HepG2 (cell line): ENCODE results near the gene MMP24OS. TPM values are rescaled to one million over a fixed set of nuclear protein-coding genes. Genes with fewer than 3 reads are reported as not detected.

Experiments
- EEA1 ChIP-seq: sonication (generic); formaldehyde crosslinking; IDR thresholded peaks from 2 replicates; pipeline ENCODE4 v1.5.1; 2020; ENCODE audit warnings: mild to moderate bottlenecking, missing genetic modification reagents, borderline replicate concordance
- FOXK1 ChIP-seq: sonication (generic); formaldehyde crosslinking; IDR thresholded peaks from 2 replicates; pipeline ENCODE4 v1.4.0; 2020; ENCODE audit warnings: low read depth, missing genetic modification reagents, borderline replicate concordance
- HDAC6 ChIP-seq: fragments of 200-600 bp; sonication (generic); IDR thresholded peaks from 2 replicates; pipeline ENCODE4 v1.7.0; 2017; ENCODE audit warnings: mild to moderate bottlenecking, antibody characterized with exemption, low read length, low read depth
- HHEX ChIP-seq: IDR thresholded peaks from 2 replicates; pipeline ENCODE4 v1.6.1; 2016; ENCODE audit warnings: control low read depth
- ISL2 ChIP-seq: sonication (generic); formaldehyde crosslinking; IDR thresholded peaks from 2 replicates; pipeline ENCODE4 v1.5.0; 2020; ENCODE audit warnings: missing genetic modification reagents
- NR2F2 ChIP-seq: IDR thresholded peaks from 2 replicates; pipeline ENCODE4 v1.6.1; 2012; ENCODE audit warnings: low read depth, inconsistent platforms, borderline replicate concordance
- PHF21A ChIP-seq: sonication (generic); formaldehyde crosslinking; IDR thresholded peaks from 2 replicates; pipeline ENCODE4 v1.5.0; 2020; ENCODE audit warnings: mild to moderate bottlenecking, missing genetic modification reagents
- PHF5A ChIP-seq: IDR thresholded peaks from one replicate; pipeline ENCODE4 v1.6.1; 2018; ENCODE audit warnings: low read depth, missing genetic modification reagents; ENCODE audit not compliant: unreplicated experiment
- RARG ChIP-seq: sonication (generic); formaldehyde crosslinking; IDR thresholded peaks from 2 replicates; pipeline ENCODE4 v1.4.0; 2020; ENCODE audit warnings: low read depth, mild to moderate bottlenecking, missing genetic modification reagents
- RFXANK ChIP-seq: IDR thresholded peaks from 2 replicates; pipeline ENCODE4 v1.6.1; 2016
- SIN3B ChIP-seq: fragments of 150-350 bp; IDR thresholded peaks from 2 replicates; pipeline ENCODE4 v1.6.1; 2014; ENCODE audit warnings: low read length
- SP2 ChIP-seq: sonication (generic); formaldehyde crosslinking; IDR thresholded peaks from 2 replicates; pipeline ENCODE4 v1.5.1; 2020; ENCODE audit warnings: mild to moderate bottlenecking, missing genetic modification reagents
- ZNF235 ChIP-seq: sonication (generic); formaldehyde crosslinking; IDR thresholded peaks from 2 replicates; pipeline ENCODE4 v1.8.1; 2023; ENCODE audit warnings: mild to moderate bottlenecking, missing genetic modification reagents, borderline replicate concordance
- ZNF282 ChIP-seq: fragments of 450-650 bp; IDR thresholded peaks from 2 replicates; pipeline ENCODE4 v1.6.1; 2018; ENCODE audit not compliant: partially characterized antibody
- ZNF326 ChIP-seq: sonication (generic); formaldehyde crosslinking; IDR thresholded peaks from 2 replicates; pipeline ENCODE4 v1.4.0; 2020; ENCODE audit warnings: missing genetic modification reagents, borderline replicate concordance
- ZNF354B ChIP-seq: sonication (generic); formaldehyde crosslinking; IDR thresholded peaks from 2 replicates; pipeline ENCODE4 v1.8.0; 2022; ENCODE audit warnings: mild to moderate bottlenecking, missing genetic modification reagents
- ZNF383 ChIP-seq: sonication (generic); formaldehyde crosslinking; IDR thresholded peaks from 2 replicates; pipeline ENCODE4 v1.4.0; 2020; ENCODE audit warnings: missing genetic modification reagents, mild to moderate bottlenecking, borderline replicate concordance
- ZNF652 ChIP-seq: IDR thresholded peaks from 2 replicates; pipeline ENCODE4 v1.6.1; 2016; ENCODE audit warnings: low read depth, borderline replicate concordance
- ZNF747 ChIP-seq: sonication (generic); formaldehyde crosslinking; IDR thresholded peaks from 2 replicates; pipeline ENCODE4 v1.8.1; 2023; ENCODE audit warnings: missing genetic modification reagents, mild to moderate bottlenecking, borderline replicate concordance
- polyA plus RNA-seq, 8 experiments: library from polyadenylated mRNA; depleted of rRNA in 3 of 8; stranded (reverse) in 7 of 8; unstranded in 1 of 8; fragments of >200 nt; fragmentation: Illumina TruSeq in 4 of 8; extraction: Trizol in 4 of 8; gene quantifications; 2 replicates each; pipeline versions ENCODE4 v1.2.1 to v1.2.3, GENCODE V29; 2011 to 2016; ENCODE audit warnings: low read depth in 4 of 8, missing spikeins in 1 of 8, mixed read lengths in 1 of 8; ENCODE audit not compliant: insufficient read depth in 1 of 8
- total RNA-seq, 5 experiments: library from RNA; depleted of rRNA; stranded (reverse); fragments of >200 nt; fragmentation: Illumina TruSeq; extraction: Trizol; gene quantifications; 2 replicates each; pipeline ENCODE4 v1.2.3, GENCODE V29; 2016; ENCODE audit warnings: low read depth in 1 of 5
- TF ChIP-seq, protein P1 (sequence below): sonication (generic); formaldehyde crosslinking; IDR thresholded peaks from 2 replicates; pipeline ENCODE4 v1.5.1; 2020; ENCODE audit warnings: mild to moderate bottlenecking, missing genetic modification reagents
- TF ChIP-seq, protein P2 (sequence below): IDR thresholded peaks from 2 replicates; pipeline ENCODE4 v1.4.0; 2020; ENCODE audit warnings: mild to moderate bottlenecking, missing genetic modification reagents
- TF ChIP-seq, protein P3 (sequence below): sonication (generic); formaldehyde crosslinking; IDR thresholded peaks from 2 replicates; pipeline ENCODE4 v1.4.0; 2020; ENCODE audit warnings: mild to moderate bottlenecking, missing genetic modification reagents, borderline replicate concordance

MMP24OS gene
- total and polyA plus RNA-seq, 2 of the 13 experiments (the other 11 are each of a cell fraction or from before 2014, with no cell fraction given): 6.0 to 8.5 TPM

DNA sequence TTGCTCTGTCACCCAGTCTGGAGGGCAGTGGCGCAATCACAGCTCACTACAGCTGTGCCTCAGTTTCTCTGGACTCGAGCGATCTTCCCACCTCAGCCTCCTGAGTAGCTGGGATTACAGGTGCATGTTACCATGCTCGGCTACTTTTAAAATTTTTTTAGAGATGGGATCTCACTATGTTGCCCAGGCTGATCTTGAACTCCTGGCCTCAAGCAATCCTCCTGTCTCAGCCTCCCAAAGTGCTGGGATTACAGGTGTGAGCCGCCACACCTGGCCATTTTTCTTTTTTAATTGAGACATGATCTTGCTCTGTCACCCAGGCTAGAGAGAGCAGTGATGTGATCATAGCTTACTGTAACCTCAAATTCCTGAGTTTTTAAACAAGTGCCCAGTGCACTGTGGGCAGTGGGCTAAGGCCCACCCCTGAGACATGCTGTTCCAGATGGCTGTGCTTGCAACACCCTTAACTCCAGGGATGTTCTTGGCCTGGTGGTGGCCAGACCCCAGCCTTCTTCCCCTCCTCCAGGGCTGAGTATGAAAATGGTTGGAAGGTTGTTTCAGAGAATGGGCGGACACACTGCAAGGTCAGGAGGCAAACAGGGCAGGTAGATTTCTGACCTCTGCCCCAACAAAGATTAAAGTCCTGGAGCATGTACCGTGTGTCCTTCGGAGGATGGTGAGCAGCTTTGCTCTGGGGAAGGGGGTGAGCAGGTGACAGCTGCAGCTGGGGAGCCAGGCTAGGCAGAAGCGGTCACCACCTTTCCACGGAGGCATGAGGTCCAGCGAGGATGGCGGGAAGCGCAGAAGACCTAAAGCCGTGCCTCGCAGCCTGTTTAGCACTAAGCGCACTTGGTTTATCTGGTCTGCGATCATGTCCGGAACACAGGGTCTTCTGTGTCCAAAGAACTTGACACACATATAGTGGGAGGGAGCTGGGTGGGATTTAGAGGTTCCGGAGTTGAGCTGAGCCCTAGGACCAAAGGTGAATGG, 15.7 kb upstream of the MMP24OS start (continued):
- TF ChIP-seq ZNF235 (no peak; the same call in 1 of the 2 replicates), SP2 (CRISPR knock-in tag) (no peak), NR2F2 (peak; percentile 62), SIN3B (no peak), ZNF354B (CRISPR knock-in tag) (no peak), ZNF652 (CRISPR knock-in tag) (no peak), FOXK1 (CRISPR knock-in tag) (no peak), ZNF747 (no peak), ISL2 (no peak), ZNF326 (CRISPR knock-in tag) (no peak), ZNF383 (CRISPR knock-in tag) (no peak), EEA1 (CRISPR knock-in tag) (no peak), RARG (CRISPR knock-in tag) (no peak), HDAC6 (no peak), PHF21A (CRISPR knock-in tag) (no peak), RFXANK (CRISPR knock-in tag) (no peak), HHEX (CRISPR knock-in tag) (no peak; the same call in 1 of the 2 replicates), ZNF282 (no peak), PHF5A (CRISPR knock-in tag) (no peak)
- TF ChIP-seq, protein P1, sequence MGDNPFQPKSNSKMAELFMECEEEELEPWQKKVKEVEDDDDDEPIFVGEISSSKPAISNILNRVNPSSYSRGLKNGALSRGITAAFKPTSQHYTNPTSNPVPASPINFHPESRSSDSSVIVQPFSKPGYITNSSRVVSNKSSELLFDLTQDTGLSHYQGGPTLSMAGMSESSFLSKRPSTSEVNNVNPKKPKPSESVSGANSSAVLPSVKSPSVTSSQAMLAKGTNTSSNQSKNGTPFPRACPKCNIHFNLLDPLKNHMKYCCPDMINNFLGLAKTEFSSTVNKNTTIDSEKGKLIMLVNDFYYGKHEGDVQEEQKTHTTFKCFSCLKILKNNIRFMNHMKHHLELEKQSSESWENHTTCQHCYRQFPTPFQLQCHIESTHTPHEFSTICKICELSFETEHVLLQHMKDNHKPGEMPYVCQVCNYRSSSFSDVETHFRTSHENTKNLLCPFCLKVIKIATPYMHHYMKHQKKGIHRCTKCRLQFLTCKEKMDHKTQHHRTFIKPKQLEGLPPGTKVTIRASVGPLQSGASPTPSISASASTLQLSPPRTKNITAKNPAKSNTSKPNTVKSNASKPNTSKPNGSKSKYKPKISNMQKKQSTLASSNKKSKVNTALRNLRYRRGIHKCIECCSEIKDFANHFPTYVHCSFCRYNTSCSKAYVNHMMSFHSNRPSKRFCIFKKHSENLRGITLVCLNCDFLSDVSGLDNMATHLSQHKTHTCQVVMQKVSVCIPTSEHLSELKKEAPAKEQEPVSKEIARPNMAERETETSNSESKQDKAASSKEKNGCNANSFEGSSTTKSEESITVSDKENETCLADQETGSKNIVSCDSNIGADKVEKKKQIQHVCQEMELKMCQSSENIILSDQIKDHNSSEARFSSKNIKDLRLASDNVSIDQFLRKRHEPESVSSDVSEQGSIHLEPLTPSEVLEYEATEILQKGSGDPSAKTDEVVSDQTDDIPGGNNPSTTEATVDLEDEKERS: no peak
- TF ChIP-seq, protein P2, sequence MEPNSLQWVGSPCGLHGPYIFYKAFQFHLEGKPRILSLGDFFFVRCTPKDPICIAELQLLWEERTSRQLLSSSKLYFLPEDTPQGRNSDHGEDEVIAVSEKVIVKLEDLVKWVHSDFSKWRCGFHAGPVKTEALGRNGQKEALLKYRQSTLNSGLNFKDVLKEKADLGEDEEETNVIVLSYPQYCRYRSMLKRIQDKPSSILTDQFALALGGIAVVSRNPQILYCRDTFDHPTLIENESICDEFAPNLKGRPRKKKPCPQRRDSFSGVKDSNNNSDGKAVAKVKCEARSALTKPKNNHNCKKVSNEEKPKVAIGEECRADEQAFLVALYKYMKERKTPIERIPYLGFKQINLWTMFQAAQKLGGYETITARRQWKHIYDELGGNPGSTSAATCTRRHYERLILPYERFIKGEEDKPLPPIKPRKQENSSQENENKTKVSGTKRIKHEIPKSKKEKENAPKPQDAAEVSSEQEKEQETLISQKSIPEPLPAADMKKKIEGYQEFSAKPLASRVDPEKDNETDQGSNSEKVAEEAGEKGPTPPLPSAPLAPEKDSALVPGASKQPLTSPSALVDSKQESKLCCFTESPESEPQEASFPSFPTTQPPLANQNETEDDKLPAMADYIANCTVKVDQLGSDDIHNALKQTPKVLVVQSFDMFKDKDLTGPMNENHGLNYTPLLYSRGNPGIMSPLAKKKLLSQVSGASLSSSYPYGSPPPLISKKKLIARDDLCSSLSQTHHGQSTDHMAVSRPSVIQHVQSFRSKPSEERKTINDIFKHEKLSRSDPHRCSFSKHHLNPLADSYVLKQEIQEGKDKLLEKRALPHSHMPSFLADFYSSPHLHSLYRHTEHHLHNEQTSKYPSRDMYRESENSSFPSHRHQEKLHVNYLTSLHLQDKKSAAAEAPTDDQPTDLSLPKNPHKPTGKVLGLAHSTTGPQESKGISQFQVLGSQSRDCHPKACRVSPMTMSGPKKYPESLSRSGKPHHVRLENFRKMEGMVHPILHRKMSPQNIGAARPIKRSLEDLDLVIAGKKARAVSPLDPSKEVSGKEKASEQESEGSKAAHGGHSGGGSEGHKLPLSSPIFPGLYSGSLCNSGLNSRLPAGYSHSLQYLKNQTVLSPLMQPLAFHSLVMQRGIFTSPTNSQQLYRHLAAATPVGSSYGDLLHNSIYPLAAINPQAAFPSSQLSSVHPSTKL (CRISPR knock-in tag): no peak
- TF ChIP-seq, protein P3, sequence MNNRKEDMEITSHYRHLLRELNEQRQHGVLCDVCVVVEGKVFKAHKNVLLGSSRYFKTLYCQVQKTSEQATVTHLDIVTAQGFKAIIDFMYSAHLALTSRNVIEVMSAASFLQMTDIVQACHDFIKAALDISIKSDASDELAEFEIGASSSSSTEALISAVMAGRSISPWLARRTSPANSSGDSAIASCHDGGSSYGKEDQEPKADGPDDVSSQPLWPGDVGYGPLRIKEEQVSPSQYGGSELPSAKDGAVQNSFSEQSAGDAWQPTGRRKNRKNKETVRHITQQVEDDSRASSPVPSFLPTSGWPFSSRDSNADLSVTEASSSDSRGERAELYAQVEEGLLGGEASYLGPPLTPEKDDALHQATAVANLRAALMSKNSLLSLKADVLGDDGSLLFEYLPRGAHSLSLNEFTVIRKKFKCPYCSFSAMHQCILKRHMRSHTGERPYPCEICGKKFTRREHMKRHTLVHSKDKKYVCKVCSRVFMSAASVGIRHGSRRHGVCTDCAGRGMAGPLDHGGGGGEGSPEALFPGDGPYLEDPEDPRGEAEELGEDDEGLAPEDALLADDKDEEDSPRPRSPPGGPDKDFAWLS: no peak
